HS-27A (cell line): ENCODE measurements around the gene PCLO.
"Not testable (repeated sequence)": the region's sequence is repeated elsewhere in the genome, so short reads cannot be mapped to it uniquely, and the experiment has no call there.

Experiments
- DNase-seq: peaks from one replicate; pipeline ENCODE4 v3.0.0-alpha.2; 2012; ENCODE audit warnings: low read depth, missing footprints

PCLO gene

DNA sequence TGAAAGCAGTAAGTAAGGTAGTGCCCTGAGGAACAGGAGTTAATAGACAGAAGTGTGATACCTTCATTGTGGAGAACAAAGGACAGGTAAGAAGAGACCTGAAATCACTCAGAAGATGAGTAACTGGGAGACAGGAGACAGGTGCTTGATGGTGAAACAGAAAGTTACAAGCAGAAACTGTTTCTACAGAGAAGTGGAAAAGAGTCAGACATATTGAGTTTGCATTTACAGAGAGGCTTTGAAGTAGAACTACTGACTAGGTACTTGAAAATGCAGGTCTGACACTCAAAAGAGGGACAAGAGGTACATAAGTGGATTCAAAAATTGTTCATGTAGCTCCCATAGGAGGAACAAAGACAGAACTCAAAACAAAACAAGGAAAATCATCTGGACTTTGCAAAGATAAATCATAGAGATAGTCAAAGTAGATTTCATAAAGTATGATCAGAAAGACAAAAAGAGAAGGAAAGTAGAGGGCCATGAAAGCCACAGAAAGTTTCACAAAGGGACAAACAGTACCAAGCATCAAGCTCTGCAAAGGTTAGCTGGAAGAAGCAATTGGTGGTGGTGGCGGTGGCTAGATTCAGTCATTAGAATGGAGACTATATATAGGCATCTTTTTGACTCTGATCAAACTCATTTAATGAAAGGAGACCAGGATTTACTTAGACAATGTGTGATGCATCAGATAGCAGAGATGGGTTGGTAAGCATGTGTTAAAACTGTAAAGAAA is 198.4 kb downstream of the PCLO start:
- DNase-seq: no peak

DNA sequence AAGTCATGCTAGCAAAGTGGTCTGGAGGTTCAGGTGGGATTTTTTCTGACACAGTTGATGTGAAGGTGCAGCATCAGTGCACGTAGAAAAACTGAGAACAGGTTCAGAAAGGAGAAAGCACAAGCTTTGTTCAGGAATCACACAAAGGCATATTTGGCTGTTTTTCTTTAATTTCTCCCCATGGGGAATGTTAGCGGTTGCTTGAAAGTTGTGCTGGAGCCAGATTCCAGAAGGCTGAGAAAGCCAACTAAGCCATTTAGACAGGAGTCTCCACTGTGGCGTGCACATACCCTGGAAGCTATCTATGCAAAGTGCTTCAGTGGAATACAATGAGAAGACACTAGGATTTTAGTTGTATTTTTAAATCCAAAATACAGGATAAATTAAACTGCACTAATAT is 201.4 kb downstream of the PCLO start:
- DNase-seq: no peak

DNA sequence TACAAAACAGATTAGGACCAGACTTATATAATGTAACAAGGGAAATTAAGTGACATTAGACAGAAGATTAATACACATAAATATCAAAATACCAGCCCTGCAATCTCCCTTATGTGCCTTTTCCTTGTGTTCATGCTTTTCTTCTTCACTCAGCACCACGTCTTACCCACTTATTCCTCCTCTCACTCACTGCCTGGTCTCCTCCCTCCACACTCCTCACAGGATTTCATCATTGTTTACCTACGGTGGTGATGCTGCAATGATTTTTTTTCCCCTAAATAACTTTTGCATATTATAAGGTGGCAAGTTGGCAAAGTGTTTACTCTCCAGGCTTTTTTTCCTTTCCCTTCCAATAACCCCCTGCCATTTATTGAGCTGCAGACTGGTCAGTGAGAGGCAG is 203.2 kb downstream of the PCLO start:
- no peak for DNase-seq

DNA sequence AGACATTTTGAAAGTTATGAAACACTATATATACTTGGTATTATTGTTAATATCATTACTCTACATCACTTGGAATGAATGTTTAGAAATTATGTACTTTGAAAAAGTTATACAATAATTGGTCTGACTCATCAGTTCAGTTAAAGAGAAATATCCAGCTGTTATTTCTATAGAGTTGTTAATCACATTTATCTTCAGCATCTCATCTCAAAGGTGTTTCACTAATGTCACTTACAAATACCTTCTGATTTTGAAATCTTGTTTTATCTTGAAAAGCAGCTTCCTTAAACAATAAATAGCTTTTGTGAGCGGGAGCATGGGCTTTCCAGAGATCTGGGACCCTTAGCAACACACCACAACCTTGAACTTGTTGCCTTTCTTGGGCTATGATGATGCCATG is 205.2 kb downstream of the PCLO start:
- DNase-seq: no peak

DNA sequence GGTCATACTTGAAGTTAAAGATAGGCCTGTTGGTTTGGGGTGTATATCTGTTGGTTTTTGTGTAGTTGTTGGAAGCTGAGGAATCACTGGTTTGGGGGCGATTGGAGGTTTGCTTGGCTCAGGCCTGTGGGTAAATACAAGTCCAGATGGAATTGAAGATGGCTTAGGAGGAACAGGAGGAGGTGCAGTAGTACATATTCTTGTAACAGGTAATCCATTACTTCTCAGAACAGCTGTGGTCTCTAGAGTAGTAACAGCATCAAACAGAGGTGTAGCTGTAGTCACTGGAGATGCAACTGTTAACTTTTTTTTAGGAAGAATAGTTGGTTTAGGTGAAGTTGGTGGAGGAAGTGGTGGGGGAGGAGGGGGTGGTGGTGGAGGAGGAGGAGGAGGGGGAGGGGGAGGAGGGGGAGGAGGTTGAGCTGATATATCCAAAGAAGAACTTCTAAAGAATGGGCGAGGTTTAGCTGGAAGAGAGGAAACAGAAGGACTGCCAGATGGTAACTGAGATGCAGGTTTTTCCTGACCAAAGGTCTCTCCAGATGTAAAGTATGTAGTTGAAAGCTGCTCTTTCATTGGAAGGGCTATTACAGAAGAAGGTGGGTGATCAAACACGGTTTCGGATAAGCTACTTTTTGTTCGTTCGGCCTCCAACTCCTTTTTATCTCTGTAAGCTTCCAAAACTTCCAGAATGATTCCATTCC is 209.2 kb downstream of the PCLO start:
- no peak for DNase-seq

DNA sequence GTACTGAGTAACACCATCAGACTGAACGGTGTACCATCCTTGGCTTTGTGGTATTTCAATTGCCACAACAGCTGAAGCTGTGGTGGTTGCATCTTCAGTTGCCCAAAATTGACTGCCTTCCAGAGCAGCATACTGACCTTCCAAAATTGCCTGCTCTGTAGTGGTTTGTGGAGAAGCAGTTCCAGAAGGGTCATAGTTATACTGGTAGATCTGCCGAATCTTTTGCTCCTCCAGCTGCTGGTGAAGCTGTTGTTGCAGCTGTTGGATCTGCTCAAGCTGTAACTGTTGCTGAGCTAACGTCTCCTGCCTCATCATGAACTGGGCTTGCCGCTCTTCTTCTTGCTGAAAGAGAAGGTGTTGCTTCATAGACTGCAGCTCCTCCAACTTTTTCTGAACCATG is 212.2 kb downstream of the PCLO start:
- DNase-seq: no peak

DNA sequence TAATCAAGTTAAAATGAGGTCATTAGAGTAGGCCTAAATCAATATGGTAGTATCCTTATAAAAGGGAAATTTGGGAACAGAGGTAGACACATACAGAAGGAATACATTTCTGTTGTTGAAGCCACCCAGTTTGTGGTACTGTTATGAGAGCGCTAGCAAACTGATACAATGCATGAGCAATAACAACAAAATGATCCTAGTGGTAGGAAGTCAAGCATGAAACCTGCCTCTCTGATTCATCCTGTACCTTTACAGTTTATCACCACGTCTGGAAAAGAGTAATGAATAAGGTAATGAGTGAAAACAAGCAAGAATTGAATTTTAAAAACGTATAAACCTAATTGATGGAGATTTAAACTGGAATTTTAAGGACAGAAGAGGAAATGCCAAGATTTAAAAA is 217.2 kb downstream of the PCLO start:
- DNase-seq: no peak

DNA sequence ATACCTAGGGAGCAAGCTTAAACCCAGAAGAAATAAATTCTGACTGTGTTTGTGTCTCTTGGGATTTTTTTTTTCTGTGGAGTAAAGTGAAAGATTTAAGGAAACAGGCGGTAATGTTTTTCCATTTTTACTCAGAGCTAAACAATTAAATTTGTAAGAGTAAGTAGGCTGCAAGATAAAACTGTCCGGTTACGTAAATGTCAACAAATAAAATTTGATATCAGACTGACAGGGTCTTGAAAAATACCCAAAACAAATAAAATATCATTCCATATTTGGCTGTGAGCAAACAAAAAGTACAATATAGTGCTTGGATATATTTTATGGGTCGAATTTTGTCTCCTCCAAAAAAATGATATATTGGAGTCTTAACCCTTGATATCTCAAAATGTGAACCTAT is 217.6 kb downstream of the PCLO start:
- DNase-seq: no peak

DNA sequence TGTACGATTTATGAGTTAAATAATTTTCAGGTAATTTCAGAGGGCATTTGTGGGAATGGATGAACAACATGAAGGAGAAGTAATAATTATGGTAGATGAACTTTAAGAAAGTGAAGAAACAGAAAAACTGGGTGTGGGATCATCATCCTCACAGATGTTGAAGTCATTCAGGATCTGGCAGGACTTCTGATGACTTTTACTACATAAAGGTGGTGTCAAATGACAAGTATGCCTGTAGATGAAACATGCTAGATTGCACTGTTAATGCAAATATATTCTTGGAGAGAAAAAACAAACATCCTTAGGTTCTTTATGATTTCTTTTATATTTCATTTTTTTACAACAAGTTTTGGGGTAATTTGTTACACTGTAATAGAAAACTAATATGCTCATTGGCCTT is 230.2 kb downstream of the PCLO start:
- no peak for DNase-seq

DNA sequence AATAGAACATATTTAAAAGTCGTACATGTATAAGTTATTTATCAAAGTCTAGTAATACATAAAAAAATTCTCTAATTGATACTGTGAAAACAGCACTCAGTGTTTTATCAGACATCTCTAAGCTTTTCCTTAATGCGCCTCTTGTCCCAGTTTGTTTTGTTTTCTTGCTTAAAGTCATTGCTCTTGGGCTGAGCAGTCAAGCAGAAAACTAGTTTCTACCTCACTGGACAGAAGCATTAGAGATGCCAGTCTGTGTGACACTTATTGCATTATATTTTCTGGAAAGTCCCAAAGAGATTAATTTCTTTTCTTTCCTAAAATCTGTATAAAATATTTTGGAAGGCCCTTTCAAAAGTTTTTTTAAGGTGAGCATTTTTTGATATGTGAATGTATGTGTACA is 236.2 kb downstream of the PCLO start:
- no peak for DNase-seq

DNA sequence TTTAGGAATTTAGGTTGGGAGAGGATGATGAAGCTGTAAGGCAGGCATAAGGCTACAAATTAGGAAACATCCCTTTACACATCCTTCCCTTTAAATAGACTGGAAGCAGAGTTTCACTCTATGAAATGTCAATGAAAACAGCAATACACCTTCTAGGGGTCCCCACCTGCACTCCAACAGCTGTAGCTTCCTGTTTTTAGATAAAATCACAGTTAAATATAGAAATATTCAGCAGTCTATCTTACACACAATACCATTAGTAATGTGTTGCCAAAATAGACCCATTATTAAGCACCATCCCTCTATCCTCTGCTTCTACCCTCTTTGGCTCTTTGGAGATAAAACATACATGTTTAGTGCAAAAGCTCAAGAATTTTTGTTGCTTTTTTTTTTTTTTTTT is 237.4 kb downstream of the PCLO start:
- DNase-seq: no peak

DNA sequence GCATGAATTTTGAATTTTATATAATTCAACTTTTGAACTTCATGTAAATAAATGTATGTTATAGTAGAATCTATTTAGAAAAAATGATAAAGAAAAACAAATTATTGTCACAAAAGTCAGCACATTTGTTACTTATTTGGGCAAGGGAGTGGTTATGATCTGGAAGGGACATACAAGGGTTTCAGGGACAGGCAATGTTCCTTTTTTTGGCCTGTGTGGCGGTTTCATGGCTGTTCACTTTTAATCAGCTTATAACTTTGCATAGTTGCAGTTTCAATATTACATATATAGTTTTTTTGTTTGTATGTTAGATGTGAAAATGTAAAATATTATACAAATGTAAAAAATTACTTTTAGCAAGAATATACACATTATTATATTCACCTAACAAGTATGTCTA is 256.2 kb downstream of the PCLO start:
- DNase-seq: no peak

DNA sequence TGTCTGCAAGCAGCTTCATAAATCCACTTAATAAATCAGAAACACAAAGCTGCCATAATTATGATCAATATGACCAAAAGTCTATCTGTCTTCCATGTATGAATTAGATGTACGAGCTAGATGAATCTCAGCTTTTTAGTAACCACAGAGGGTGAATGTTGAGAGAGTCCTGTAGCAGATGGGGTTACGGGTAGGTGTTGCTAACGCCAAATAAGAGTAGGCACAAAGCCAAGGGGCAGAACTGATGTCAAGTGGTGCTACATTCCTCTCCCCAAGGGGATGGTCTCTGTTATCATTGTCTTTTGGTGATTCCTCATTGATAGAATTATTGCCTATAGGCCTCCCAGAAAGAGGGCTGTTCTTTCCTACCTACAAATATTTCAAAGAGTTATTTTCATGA is 257.8 kb downstream of the PCLO start:
- DNase-seq: no peak

DNA sequence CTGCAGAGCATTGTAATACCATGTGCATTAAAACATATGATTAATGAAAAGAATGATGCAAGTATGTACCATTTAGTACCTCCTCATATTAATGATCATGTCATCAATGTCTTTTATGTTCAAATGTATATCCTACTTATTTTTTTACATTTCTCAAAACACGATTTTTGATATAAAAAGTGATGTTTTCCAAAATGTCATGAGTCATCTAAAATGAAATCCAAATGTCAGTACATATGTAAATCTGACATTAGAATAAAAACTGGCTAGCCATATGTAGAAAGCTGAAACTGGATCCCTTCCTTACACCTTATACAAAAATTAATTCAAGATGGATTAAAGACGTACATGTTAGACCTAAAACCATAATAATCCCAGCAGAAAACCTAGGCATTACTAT is 261.6 kb downstream of the PCLO start:
- DNase-seq: not testable (repeated sequence)

DNA sequence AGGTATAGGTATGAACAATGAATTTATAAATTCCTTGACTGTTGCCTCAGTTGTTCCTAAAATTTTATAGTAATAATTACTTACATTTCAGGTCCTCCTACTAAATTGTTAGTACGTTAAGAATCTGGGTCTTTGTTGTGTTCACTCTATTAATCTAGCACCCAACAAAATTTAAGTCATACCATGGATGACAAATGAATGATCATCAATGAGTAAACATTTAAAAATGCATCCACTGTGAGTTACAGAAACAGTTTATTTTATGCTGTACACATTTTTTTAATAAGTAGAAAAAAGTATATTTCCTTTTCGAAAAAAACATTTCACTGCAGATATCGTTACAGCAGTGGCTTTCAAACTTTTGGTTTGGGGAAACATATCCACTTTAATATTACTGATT is 265.2 kb downstream of the PCLO start:
- no peak for DNase-seq

DNA sequence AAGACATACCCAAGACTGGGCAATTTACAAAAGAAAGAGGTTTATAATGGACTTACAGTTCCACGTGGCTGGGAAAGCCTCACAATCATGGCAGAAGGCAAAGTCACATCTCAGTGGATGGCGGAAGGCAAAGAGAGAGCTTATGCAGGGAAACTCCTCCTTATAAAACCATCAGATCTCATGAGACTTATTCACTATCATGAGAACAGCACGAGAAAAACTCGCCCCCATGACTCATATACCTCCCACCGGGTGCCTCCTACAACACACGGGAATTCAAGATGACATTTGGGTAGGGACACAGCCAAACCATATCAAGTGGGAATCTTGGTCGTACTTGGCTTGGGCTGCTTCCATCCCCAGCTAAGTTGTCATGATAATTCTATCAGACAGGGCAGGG is 268.3 kb downstream of the PCLO start:
- DNase-seq: not testable (repeated sequence)

DNA sequence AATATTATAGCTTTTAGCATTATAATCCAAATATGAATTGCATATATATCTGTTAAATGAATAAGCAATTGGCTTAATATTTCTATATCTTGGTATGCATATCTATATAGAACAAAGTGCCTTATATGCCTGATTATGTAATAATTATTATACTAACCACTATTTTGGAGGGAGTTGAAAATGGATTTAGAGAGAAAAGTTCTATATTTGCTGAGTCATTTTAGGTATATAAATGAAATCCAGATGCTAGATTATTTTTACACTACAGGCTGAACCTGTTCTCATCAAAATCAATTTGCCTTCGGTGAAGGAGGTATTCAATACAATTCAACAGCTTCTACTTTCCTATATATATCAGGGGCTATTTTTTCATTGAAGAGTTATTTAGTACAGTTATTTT is 276.4 kb downstream of the PCLO start:
- no peak for DNase-seq

DNA sequence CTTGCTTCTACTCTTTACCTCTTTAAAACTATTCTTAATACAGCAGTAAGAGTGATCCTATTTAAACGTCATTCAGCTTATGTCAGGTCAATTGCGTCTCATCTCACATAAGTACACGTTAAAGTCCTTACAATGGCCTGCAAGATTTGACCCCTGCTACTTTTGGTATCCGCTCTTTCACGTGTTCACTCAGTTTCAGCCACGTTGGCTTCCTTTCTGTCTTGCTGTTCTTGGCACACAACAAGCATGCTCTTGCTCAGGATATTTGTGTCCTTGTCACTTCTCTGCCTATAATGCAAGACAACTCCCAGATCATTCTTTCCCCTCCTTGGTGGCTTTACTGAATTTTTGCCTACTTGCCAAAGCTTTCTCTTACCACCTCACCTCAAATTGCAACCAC is 296.8 kb downstream of the PCLO start:
- DNase-seq: no peak

DNA sequence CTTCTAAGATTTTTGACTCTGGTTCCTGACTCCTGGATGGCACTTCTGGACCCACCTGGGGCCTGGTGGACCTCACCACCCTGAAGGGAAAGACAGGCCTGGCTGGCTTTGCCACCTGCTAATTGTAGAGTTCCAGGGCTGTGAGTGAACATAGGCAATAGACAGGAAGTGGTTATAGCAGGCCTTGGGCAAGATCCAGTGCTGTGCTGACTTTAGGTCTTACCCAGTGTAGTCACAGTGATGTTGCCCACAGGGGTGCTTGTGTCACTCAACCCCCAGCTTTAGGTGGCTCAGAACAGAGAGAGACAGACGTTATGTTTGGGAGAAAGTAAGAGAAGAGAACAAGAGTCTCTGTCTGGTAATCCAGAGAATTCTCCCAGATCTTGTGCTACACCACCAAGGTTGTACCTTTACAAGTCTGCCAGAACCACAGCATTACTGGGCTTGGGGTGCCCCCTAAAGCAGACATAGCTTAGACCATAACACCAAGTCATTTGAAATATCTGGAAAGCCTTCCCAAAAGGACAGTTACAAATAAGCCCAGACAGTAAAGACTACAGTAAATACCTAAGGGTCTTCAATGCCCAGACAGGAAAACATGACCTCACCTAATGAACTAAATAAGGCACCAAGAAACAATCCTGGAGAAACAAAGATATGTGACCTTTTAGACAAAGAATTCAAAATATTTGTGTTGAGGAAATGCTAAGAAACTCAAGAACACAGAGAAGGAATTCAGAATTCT is 303.4 kb downstream of the PCLO start:
- no peak for DNase-seq

DNA sequence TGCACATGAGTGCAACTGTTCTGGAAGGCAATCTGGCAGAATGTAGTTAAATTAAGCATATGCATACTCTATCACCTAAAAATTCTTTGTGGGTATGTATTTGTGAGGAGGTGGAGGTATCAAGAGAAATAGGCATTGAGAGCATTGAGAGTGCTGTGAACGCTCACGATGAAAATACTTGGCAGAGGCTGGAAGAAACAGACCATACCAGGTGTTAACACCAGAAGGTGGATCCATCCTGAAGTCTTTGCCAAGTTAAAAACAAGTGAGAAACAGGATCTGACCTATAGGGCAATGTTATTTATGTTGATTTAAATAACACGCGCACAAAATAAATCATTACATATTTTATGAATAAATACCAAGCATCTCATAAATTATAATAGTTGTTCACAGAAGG is 311.6 kb downstream of the PCLO start:
- no peak for DNase-seq

DNA sequence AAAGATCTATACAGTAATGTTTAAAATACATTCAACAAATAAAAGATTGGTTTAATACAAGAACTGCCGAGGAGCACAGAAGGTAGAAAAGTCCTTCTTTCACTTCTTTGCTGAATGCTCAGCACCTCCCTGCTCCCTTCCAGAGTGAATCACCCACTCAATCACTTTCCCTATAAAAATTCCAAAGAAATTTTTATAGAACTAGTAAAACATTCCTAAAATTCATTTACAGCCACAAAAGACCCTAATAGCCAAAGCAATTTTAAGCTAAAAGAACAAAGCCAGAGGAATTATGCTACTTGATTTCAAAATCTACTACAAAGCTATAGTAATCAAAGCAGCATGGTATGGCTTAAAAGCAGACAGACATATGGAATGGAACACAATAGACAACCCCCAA is 320.9 kb downstream of the PCLO start:
- DNase-seq: peak; percentile 9

DNA sequence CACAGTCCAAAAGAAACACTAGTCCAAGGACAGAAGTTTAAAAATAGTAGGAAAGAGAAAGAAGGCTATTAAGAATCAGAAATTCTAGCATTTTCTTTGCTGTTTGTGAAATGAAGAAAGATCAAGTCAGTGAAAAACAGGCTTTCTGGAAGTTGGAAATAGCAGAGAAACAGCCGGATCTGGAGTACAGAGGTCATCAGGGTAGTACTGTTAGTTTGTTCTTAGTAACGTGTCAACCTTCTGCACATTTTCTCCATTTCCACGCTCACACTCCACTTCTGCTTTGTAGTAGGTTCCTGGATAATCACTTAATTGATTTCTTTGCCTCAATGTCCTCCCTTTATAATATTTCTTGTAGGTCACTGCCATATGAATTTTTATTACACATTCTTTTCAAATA is 322.6 kb downstream of the PCLO start:
- no peak for DNase-seq

DNA sequence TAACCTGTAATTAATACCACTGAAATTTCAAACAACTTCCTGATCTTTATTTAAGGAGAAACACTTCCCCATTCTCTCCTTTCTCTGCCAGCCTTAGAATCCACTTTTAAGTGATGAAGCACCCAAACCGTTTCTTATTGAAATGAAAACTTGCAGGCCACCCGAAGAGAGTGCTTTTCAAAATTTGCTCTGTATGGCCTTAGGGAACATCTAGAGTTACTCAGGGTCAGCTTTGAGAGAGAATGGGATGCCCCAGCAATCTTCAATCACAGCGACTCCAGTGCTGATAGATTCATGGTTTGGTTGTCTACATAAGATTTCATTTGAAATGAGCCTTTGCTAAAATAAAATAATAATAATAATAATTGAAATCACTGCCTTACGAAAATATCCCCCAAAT is 323.1 kb downstream of the PCLO start:
- no peak for DNase-seq
